Activated T-cell treated with anti-CD3 and anti-CD28 coated beads for 1 hour (primary cell): ENCODE measurements around the gene TMIGD1.

Source experiments
- DNase-seq: peaks from one replicate; pipeline ENCODE4 v3.0.0-alpha.2; 2020; ENCODE audit warnings: low read depth

Gene TMIGD1

GRCh38 chr17:30326809-30327208, 7.0 kb downstream of the TMIGD1 start:
- DNase-seq = no peak

- DNase-seq = no peak
Measured at GRCh38 chr17:30324723-30325122, 9.1 kb downstream of the TMIGD1 start.

- DNase-seq = peak; percentile 8
Measured at GRCh38 chr17:30323895-30324319, 9.9 kb downstream of the TMIGD1 start.

- peak; percentile 14 for DNase-seq
Measured at GRCh38 chr17:30323262-30323894, 10.5 kb downstream of the TMIGD1 start.

- no peak for DNase-seq
Measured at GRCh38 chr17:30321314-30321713, 12.5 kb downstream of the TMIGD1 start.

- no peak for DNase-seq
Measured at GRCh38 chr17:30318155-30318554, 15.7 kb downstream of the TMIGD1 start.

GRCh38 chr17:30316736-30317135, 17.1 kb downstream of the TMIGD1 start:
- DNase-seq = no peak

- DNase-seq = no peak
Measured at GRCh38 chr17:30315106-30315505, 18.8 kb downstream of the TMIGD1 start.

GRCh38 chr17:30314474-30314873, 19.4 kb downstream of the TMIGD1 start:
- DNase-seq = no peak

- no peak for DNase-seq
Measured at GRCh38 chr17:30312226-30312625, 21.6 kb downstream of the TMIGD1 start.

GRCh38 chr17:30310562-30310961, 23.3 kb downstream of the TMIGD1 start:
- no peak for DNase-seq

- no peak for DNase-seq
Measured at GRCh38 chr17:30309591-30309990, 24.3 kb downstream of the TMIGD1 start.

- DNase-seq = no peak
Measured at GRCh38 chr17:30308406-30308805, 25.5 kb downstream of the TMIGD1 start.

GRCh38 chr17:30304778-30305177, 29.1 kb downstream of the TMIGD1 start:
- no peak for DNase-seq

GRCh38 chr17:30302241-30302640, 31.6 kb downstream of the TMIGD1 start:
- DNase-seq = no peak

- no peak for DNase-seq
Measured at GRCh38 chr17:30300818-30301217, 33.0 kb downstream of the TMIGD1 start.

- no peak for DNase-seq
Measured at GRCh38 chr17:30299000-30299399, 34.9 kb downstream of the TMIGD1 start.

GRCh38 chr17:30297715-30298114, 36.1 kb downstream of the TMIGD1 start:
- no peak for DNase-seq

GRCh38 chr17:30296499-30297080, 37.3 kb downstream of the TMIGD1 start:
- no peak for DNase-seq

GRCh38 chr17:30292286-30292858, 41.5 kb downstream of the TMIGD1 start:
- no peak for DNase-seq

GRCh38 chr17:30291543-30292285, 42.1 kb downstream of the TMIGD1 start, which contains the start of gene BLMH:
Gene BLMH (minus strand): TSS chr17:30291944. CDS start chr17:30291819, 125 bp downstream.
- peak; percentile 73 for DNase-seq

- DNase-seq = peak; percentile 11
Measured at GRCh38 chr17:30290696-30291542, 42.9 kb downstream of the TMIGD1 start.
